Fibroblast of pulmonary artery (primary cell): ENCODE measurements around the gene PAPLN.
A peak's percentile ranks its signal among the peaks of the same experiment; 100 is the strongest.
"Not testable (repeated sequence)": the region's sequence is repeated elsewhere in the genome, so short reads cannot be mapped to it uniquely, and the experiment has no call there.

Source experiments
- DNase-seq: peaks from one replicate; pipeline ENCODE4 v3.0.0-alpha.2; 2010; ENCODE audit warnings: low read depth
- H3K4me3 ChIP-seq: replicated peaks from 2 replicates; pipeline ENCODE4 v1.5.1; 2011; ENCODE audit warnings: low read depth, mild to moderate bottlenecking, control low read depth, low read length, moderate library complexity
- CTCF ChIP-seq: IDR thresholded peaks from 2 replicates; pipeline ENCODE4 v1.5.1; 2011; ENCODE audit warnings: mild to moderate bottlenecking, control low read depth, low read length, inconsistent platforms; ENCODE audit errors: missing control alignments

The PAPLN gene

GRCh38 chr14:73237219-73237785, at the start of gene PAPLN:
PAPLN (plus strand) TSS chr14:73237506; CDS start chr14:73239779, 2,273 bp downstream.
- peak within 1 kb of the TSS; percentile 61 for H3K4me3 ChIP-seq
- no peak for TF ChIP-seq CTCF
- peak; percentile 44 for DNase-seq

GRCh38 chr14:73188501-73188911, 48.8 kb upstream of the PAPLN start:
- no peak for TF ChIP-seq CTCF
- peak; percentile 75 for DNase-seq
- no peak overlapping the region for H3K4me3 ChIP-seq

GRCh38 chr14:73189651-73190050, 47.7 kb upstream of the PAPLN start:
- no peak for TF ChIP-seq CTCF
- no peak for DNase-seq
- no peak overlapping the region for H3K4me3 ChIP-seq

GRCh38 chr14:73191441-73191840, 45.9 kb upstream of the PAPLN start:
- no peak for TF ChIP-seq CTCF
- DNase-seq = no peak
- no peak overlapping the region for H3K4me3 ChIP-seq

- DNase-seq, H3K4me3 ChIP-seq: not testable (repeated sequence)
Measured at GRCh38 chr14:73194306-73194705, 43.0 kb upstream of the PAPLN start.

- no peak overlapping the region for H3K4me3 ChIP-seq
- no peak for DNase-seq
- no peak for TF ChIP-seq CTCF
Measured at GRCh38 chr14:73198253-73198652, 39.1 kb upstream of the PAPLN start.

GRCh38 chr14:73203527-73203926, 33.8 kb upstream of the PAPLN start:
- no peak for DNase-seq
- TF ChIP-seq CTCF = no peak

GRCh38 chr14:73207615-73208014, 29.7 kb upstream of the PAPLN start:
- H3K4me3 ChIP-seq = no peak overlapping the region
- no peak for TF ChIP-seq CTCF
- DNase-seq = no peak

More at GRCh38 chr14:73203527-73203926, 33.8 kb upstream of the PAPLN start:
- no peak overlapping the region for H3K4me3 ChIP-seq
